NCI-H1436 (cell line): ENCODE measurements around the gene INIP.
"Not testable (repeated sequence)": the region's sequence is repeated elsewhere in the genome, so short reads cannot be mapped to it uniquely, and the experiment has no call there.

Source experiments
- DNase-seq: peaks from one replicate; lab custom pipeline; 2025; lab: John Stamatoyannopoulos, UW

INIP gene

DNA sequence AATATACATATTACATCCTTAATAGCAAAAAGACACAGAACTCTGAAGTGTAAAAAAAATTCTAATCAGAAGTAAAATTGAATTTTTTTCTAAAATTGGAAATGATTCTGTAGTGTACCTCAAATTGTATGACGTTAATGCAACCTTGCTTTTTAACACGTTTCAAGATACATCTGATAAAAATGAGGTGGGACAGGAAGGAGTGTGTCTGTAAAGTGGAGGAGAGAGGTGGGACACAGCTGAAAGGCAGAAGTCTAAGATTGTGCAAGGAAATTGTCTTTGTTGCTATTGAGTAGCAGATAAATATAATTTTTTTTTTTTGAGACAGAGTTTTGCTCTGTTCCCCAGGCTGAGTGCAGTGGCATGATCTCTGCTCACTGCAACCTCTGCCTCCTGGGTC, 17.0 kb upstream of the INIP start:
- DNase-seq = no peak

DNA sequence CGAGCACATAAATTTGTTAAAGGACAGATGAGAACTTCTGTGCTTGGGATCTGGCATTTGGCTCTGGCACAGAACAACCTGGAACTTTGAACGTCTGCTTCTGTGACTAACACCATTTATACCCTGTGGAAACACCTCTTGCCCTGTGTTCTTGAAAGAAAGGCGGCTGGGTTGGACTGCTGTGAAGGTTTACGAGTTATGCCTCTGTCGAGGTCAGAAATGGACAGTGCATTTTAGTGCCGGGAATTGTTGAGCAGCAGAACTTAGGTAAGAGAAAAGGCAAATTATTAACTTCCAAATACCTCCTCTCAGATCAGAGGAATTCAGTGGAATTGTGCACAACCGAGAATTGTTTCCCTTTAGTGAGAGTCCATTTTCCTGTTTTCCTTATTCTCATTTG, 14.1 kb upstream of the INIP start:
- DNase-seq = no peak

DNA sequence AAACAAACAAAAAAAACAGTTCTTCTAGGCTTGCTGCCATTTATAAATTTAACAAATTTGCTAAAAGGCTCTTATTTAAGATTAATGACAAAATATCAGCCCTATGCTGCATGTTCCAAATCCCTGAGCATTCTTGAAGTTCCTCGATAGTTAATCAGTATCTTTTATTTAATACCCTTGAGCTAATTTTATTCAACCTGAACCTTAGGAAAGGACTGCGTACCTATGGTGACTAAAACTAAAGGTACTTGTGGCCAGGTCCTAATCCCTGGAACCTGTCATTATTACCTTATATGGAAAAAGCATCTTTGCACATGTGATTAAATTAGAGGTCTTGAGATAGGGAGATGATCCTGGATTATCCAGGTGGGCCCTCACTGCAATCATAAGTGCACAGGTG, 10.5 kb upstream of the INIP start:
- no peak for DNase-seq

- DNase-seq = no peak
Measured at GRCh38 chr9:112726428-112726827, 8.5 kb upstream of the INIP start.

- no peak for DNase-seq
Measured at GRCh38 chr9:112725961-112726360, 8.0 kb upstream of the INIP start.

- not testable (repeated sequence) for DNase-seq
Measured at GRCh38 chr9:112722749-112723148, 4.8 kb upstream of the INIP start.

DNA sequence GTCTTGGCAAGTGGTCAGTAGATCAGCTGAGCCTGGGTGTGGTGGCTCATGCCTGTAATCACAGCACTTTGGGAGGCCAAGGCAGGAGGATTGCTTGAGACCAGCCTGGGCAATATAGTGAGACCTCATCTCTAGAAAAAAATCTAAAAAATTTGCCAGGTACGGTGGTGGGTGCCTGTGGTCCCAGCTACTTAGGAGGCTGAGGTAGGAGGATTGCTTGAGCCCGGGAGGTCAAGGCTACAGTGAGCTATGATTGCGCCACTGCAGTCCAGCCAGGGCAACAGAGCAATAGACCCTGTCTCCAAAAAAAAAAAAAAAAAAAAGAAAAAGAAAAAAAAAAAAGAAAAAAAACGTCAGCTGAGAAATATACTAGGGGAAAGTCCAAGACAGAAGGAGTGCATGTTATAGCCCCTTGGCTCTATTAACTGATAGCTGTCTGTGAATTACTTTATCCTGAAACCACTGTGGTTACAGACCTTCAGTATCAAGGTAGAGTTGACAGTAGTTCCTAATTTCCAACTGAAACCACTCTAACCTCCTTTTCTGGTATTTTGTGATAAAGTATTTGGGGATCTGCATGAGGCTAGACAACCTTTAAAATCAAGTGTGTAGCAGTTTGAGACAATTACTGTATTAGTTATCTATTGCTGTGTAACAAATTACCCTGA, 2.3 kb upstream of the INIP start:
- DNase-seq = no peak

GRCh38 chr9:112719696-112720095, 1.8 kb upstream of the INIP start:
- no peak for DNase-seq

- DNase-seq = no peak
Measured at GRCh38 chr9:112719241-112719691, 1.3 kb upstream of the INIP start.

DNA sequence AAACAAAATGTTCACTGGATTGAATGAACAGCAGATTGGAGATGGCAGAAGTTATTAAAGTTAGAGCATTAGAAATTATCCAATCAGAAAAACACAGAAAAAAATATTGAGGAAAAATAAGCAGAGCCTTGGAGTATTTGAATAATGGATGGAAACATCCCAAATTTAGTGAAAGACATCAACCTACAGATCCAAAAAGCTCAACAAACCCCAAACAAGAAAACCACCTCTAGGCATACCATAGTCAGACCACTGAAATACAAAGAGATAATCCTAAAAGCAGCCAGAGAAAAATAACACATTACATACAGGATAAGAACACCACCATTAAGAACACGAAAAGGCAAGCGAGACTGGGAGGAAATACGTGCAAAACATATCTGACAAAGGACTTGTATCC, 5.2 kb downstream of the INIP start:
- DNase-seq = no peak

GRCh38 chr9:112711050-112711689, 6.7 kb downstream of the INIP start:
- peak; percentile 2 for DNase-seq

- no peak for DNase-seq
Measured at GRCh38 chr9:112705768-112706427, 12.0 kb downstream of the INIP start.

- DNase-seq = no peak
Measured at GRCh38 chr9:112703304-112703703, 14.6 kb downstream of the INIP start.

DNA sequence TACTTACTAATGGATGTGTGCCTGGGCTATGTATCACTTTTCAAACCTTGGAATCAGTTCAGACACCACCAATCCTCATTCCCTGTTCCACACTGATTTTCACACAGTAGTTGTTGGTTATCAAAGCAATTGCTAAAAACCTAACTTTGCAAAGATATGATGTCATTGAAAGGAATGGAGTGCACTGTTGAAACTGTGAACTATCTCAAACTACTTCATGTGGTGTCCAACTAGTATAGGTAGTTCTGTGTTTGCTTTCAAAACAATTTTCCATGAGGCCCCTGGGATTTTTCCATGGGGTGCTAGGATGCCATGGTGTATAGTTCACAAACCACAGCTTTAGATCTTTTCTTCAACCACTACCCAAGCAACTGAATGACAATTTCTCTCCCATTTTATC, 17.8 kb downstream of the INIP start:
- DNase-seq = no peak

DNA sequence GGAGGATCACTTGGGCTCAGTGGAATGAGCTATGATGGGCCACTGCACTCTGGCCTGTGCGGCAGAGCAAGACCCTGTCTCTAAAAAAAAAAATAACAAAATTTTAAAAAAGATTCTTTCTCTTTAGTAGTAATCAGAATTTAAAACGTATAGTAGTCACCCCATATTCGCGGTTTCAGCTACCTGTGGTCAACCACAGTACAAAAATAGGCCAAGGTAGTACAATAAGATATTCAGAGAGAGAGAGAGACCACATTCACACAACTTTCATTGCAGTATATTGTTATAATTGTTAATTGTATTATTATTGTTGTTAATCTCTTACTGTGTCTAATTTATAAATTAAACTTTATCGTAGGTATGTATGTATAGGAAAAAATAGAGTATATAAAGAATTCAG, 18.7 kb downstream of the INIP start:
- no peak for DNase-seq

- DNase-seq = no peak
Measured at GRCh38 chr9:112696461-112696860, 21.5 kb downstream of the INIP start.

- DNase-seq = no peak
Measured at GRCh38 chr9:112694706-112695555, 23.0 kb downstream of the INIP start.

DNA sequence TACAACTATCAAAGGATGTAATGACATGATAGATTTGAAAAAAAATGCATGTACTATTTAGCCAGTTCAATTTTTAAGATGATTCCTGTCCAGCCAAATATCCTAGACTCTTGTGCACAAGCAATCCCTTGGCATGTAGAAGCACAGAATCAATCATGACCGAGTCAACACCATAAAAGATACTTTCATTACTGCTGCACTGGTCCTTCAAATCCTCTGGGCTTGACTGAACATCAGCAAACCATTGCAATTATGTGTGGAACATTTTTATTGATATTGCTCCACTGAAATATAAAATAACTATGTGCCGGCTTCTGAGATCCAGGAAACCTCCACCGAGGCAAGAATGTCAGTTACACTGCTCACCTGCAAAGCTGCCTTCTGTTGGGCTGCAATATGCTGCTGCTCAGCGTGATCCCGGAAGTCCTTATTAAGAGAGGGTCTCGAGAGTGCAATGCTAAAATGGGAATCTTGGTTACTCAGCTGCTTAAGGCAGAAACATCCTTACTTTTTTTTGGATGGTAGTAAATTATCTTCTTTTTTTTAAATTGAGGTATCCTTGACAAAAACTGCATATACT, 28.7 kb downstream of the INIP start:
- DNase-seq = no peak

- DNase-seq = no peak
Measured at GRCh38 chr9:112680731-112681402, 37.0 kb downstream of the INIP start.

DNA sequence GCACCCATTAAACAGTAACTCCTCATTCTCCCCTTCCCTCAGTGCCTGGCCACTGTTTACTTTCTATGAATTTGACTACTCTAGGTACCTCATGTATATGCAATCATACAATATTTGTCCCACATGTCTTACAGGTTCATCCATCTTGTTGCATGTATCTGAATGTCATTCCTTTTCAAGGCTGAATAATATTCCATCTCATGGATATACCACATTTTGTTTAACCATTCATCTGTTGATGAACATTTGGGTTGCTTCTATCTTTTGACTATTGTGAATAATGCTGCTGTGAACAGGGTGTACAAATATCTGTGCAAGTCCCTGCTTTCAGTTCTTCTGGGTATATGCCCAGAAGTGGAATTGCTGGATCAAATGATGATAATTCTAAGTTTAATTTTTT, 40.9 kb downstream of the INIP start:
- no peak for DNase-seq

DNA sequence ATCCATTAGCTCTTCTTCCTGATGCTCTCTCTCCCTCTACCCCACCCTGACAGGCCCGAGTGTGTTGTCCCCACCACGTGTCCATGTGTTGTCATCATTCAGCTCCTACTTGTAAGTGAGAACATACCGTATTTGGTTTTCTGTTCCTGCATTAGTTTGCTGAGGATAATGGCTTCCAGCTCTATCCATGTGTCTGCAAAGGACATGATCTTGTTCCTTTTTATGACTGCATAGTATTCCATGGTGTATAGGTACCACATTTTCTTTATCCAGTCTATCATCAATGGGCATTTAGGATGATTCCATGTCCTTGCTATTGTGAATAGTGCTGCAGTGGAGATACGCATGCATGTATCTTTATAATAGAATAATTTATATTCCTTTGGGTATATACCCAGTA, 44.7 kb downstream of the INIP start:
- DNase-seq = not testable (repeated sequence)
